ENCODE data around the gene TNIK.

DNA sequence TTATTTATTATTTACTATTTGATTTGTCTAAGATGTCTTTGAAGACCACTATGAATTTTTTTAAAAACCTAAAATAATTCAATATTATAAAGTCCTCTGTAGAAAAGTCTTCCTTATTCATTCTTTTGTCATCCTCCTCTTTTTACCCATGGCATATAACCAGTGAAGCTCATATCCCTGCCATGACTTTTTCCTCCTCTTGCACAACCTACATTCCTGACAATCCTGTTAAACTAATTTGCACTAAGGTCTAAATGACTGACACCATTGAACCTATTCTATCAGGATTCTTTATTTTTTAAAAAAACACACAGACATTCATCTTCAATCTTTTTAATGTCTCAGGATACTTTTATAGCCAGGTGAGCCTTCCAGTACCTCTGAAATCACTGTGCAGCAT is 273.8 kb downstream of the TNIK start:
- no peak for TF ChIP-seq CTCF (IDR thresholded peaks at IDR 0.05)
- no peak for TF ChIP-seq POLR2AphosphoS5 (IDR thresholded peaks at IDR 0.05)
- no peak for TF ChIP-seq POLR2A (IDR thresholded peaks at IDR 0.05)

Measured in prostate gland (tissue), 2 donors.